Uterus (tissue), 4 donors: ENCODE measurements around the gene HCK. TPM values are rescaled to one million over a fixed set of nuclear protein-coding genes. Genes with fewer than 3 reads are reported as not detected.

Source experiments
- DNase-seq, 2 donors: peaks; one replicate each; pipeline ENCODE4 v3.0.0-alpha.2; 2019 to 2020
- H3K27ac ChIP-seq, 2 donors: fragments of 200-600 bp; sonication (generic); 1 replicate in 1 of 2; 2 replicates in 1 of 2; pipeline ENCODE4 v1.5.1; 2016 to 2018
- H3K27me3 ChIP-seq, 2 donors: fragments of 200-600 bp; sonication (generic); one replicate each; pipeline ENCODE4 v1.5.1; 2018 to 2019; ENCODE audit warnings: control low read depth in 1 of 2
- H3K36me3 ChIP-seq, 2 donors: fragments of 200-600 bp; sonication (generic); one replicate each; pipeline ENCODE4 v1.5.1; 2019; ENCODE audit warnings: control low read depth in 1 of 2
- H3K4me1 ChIP-seq, 2 donors: fragments of 200-600 bp; sonication (generic); one replicate each; pipeline ENCODE4 v1.5.1; 2018 to 2019; ENCODE audit warnings: control low read depth in 1 of 2
- H3K4me3 ChIP-seq, 2 donors: fragments of 200-600 bp; sonication (generic); 1 replicate in 1 of 2; 2 replicates in 1 of 2; pipeline ENCODE4 v1.5.1; 2018 to 2019; ENCODE audit warnings: mild to moderate bottlenecking in 1 of 2
- H3K9me3 ChIP-seq, 2 donors: fragments of 200-600 bp; sonication (generic); one replicate each; pipeline ENCODE4 v1.5.1; 2019; ENCODE audit warnings: control low read depth in 1 of 2
- POLR2A ChIP-seq, 2 donors: fragments of 450-650 bp; IDR thresholded peaks; one replicate each; pipeline ENCODE4 v1.6.1; 2016; ENCODE audit warnings: antibody characterized with exemption in 2 of 2, mild to moderate bottlenecking in 1 of 2, moderate library complexity in 1 of 2
- intact Hi-C: fragments of 100-400 bp; cut with DNase I; formaldehyde crosslinking; loops from one replicate; pipeline ENCODE4 v1.15.1; 2023; ENCODE audit warnings: low total_unique reads
- total RNA-seq, 4 donors: library from RNA; depleted of rRNA in 3 of 4; stranded (reverse); fragments of >200 nt in 3 of 4; gene quantifications; one replicate each; pipeline versions ENCODE4 v1.1.0 to v1.2.4, GENCODE V29; 2014 to 2023
- TF ChIP-seq, protein P1 (sequence below), 4 experiments: fragments of 200-600 bp in 2 of 4; fragments of 450-650 bp in 2 of 4; sonication (generic) in 2 of 4; IDR thresholded peaks; one replicate each; pipeline ENCODE4 v1.5.1; 2016 to 2019; ENCODE audit warnings: antibody characterized with exemption in 4 of 4, mild to moderate bottlenecking in 2 of 4, moderate library complexity in 1 of 4
- donor health status: DM: yes; HTN: yes; CAD: no.

The HCK gene
- total RNA-seq, 4 donors from 2014 or later, result 1.3 to 7.0 (median 4.1) TPM

GRCh38 chr20:32040142-32040953 lies 11.7 kb upstream of the HCK start:
- no peaks in the 10 kb centered on the region for H3K9me3 ChIP-seq
- H3K4me3 ChIP-seq, result no peak overlapping the region
- H3K27me3 ChIP-seq, result peaks cover 0 to 6% of the 10 kb centered on the region in 2 donors
- no peaks in the 10 kb centered on the region for H3K4me1 ChIP-seq
- H3K27ac ChIP-seq, result no peak overlapping the region
- TF ChIP-seq POLR2A (IDR thresholded peaks at IDR 0.05), result no peak
- TF ChIP-seq, protein P1, sequence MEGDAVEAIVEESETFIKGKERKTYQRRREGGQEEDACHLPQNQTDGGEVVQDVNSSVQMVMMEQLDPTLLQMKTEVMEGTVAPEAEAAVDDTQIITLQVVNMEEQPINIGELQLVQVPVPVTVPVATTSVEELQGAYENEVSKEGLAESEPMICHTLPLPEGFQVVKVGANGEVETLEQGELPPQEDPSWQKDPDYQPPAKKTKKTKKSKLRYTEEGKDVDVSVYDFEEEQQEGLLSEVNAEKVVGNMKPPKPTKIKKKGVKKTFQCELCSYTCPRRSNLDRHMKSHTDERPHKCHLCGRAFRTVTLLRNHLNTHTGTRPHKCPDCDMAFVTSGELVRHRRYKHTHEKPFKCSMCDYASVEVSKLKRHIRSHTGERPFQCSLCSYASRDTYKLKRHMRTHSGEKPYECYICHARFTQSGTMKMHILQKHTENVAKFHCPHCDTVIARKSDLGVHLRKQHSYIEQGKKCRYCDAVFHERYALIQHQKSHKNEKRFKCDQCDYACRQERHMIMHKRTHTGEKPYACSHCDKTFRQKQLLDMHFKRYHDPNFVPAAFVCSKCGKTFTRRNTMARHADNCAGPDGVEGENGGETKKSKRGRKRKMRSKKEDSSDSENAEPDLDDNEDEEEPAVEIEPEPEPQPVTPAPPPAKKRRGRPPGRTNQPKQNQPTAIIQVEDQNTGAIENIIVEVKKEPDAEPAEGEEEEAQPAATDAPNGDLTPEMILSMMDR (IDR thresholded peaks at IDR 0.05), result no peak
- intact Hi-C loops, result no loop called here
- no peak for DNase-seq
- H3K36me3 ChIP-seq, result no peaks in the 10 kb centered on the region

GRCh38 chr20:32045999-32046398 lies 6.0 kb upstream of the HCK start:
- no peaks in the 10 kb centered on the region for H3K27me3 ChIP-seq
- no peaks in the 10 kb centered on the region for H3K36me3 ChIP-seq
- TF ChIP-seq, protein P1 (IDR thresholded peaks at IDR 0.05), result no peak
- no peaks in the 10 kb centered on the region for H3K9me3 ChIP-seq
- no peaks in the 10 kb centered on the region for H3K4me1 ChIP-seq
- no peak for DNase-seq
- no peak overlapping the region for H3K27ac ChIP-seq
- H3K4me3 ChIP-seq, result no peak overlapping the region
- intact Hi-C loops, result no loop called here

DNA sequence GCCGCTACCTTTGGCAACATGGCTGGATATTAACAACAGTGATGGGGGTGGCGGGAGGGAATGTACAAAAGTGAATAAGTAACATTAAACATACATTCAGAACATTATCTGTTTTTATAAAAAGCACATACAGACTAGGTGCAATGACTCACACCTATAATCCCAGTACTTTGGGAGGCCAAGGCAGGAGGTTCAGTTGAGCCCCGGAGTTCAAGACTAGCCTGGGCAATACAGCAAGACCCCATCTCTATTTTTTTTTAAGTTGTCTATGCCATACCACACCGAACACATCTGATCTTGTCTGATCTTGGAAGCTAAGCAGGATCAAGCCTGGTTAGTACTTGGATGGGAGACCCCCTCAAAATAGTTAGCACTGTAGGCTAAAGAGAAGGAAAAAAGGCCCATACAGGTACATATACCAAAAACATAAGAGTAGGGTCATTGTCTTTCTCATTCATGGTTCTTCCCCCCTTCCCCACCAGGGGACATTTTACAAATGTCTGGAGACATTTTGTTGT lies 1.7 kb upstream of the HCK start:
- Histone ChIP-seq H3K9me3 (no peaks in the 10 kb centered on the region), H3K27me3 (peaks cover 9 to 19% of the 10 kb centered on the region in 2 donors), H3K4me3 (no peak overlapping the region), H3K4me1 (peaks cover 0 to 6% of the 10 kb centered on the region in 2 donors), H3K27ac (no peak overlapping the region), H3K36me3 (no peaks in the 10 kb centered on the region)
- no peak for DNase-seq
- intact Hi-C loops, result no loop called here
- no peak for TF ChIP-seq POLR2A (IDR thresholded peaks at IDR 0.05)
- TF ChIP-seq, protein P1 (IDR thresholded peaks at IDR 0.05), result no peak

DNA sequence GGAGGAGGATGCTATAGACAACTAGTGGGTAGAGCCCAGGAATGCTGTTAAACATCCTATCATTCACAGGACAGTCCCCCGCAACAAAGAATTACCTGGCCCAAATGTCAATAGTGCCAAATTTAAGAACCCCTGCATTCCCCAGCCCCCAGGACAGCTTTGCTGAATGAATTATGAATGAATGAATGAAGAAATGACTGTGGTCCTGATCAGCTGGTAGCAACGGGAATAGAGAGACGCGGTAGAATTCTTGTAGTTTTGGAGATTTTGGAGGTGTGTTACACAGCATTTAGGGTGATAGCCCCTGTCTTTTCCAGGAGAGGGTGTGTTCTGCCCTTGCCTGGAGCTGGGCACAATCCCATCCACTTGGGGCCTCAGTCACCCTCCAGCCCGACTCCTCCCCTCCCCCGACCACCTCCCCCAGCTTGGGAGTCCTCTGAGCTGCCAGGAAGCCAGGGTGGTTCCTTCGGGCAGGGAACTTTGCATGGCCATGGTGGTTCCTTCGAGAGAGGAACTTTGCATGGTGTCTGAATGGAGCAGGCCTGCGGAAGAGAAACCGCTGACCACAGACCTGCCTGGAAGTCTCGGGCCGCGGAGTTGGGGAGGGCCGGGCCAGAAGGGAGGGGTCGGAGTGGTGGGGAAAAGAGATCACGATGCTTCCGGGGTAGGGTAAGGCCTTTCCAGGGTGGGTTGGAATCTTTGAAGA lies 1.0 kb upstream of the HCK start:
- peaks cover 0 to 6% of the 10 kb centered on the region in 2 donors for H3K4me1 ChIP-seq
- no peaks in the 10 kb centered on the region for H3K9me3 ChIP-seq
- peaks cover 9 to 19% of the 10 kb centered on the region in 2 donors for H3K27me3 ChIP-seq
- intact Hi-C loops, result no loop called here
- TF ChIP-seq POLR2A (IDR thresholded peaks at IDR 0.05), result no peak
- TF ChIP-seq, protein P1 (IDR thresholded peaks at IDR 0.05), result no peak
- H3K36me3 ChIP-seq, result no peaks in the 10 kb centered on the region
- DNase-seq, result no peak
- no peak overlapping the region for H3K27ac ChIP-seq
- H3K4me3 ChIP-seq, result no peak overlapping the region

GRCh38 chr20:32051720-32052089 lies 337 bp upstream of the HCK start:
- Histone ChIP-seq H3K4me3 (no peak overlapping the region), H3K27me3 (peaks cover 9 to 19% of the 10 kb centered on the region in 2 donors), H3K36me3 (no peaks in the 10 kb centered on the region), H3K4me1 (peaks cover 0 to 6% of the 10 kb centered on the region in 2 donors), H3K27ac (no peak overlapping the region), H3K9me3 (no peaks in the 10 kb centered on the region)
- TF ChIP-seq, protein P1 (IDR thresholded peaks at IDR 0.05), result no peak
- TF ChIP-seq POLR2A (IDR thresholded peaks at IDR 0.05), result no peak
- no peak for DNase-seq
- intact Hi-C loops, result no loop called here
